ENCODE data around the gene CLDND2. TPM values are rescaled to one million over a fixed set of nuclear protein-coding genes. Genes with fewer than 3 reads are reported as not detected.
A peak's percentile ranks its signal among the peaks of the same experiment; 100 is the strongest.

Gene CLDND2
- total RNA-seq, 1 donor from 2014 or later = not detected

- Histone ChIP-seq H3K27ac (peak overlapping the region in 1 of 2 donors; percentile 83), H3K27me3 (no peaks in the 10 kb centered on the region), H3K9me3 (no peaks in the 10 kb centered on the region), H3K4me1 (peaks cover 11 to 17% of the 10 kb centered on the region in 2 donors), H3K4me3 (peak overlapping the region in 1 of 2 donors; percentile 82), H3K36me3 (no peaks in the 10 kb centered on the region)
- TF ChIP-seq, protein P1, sequence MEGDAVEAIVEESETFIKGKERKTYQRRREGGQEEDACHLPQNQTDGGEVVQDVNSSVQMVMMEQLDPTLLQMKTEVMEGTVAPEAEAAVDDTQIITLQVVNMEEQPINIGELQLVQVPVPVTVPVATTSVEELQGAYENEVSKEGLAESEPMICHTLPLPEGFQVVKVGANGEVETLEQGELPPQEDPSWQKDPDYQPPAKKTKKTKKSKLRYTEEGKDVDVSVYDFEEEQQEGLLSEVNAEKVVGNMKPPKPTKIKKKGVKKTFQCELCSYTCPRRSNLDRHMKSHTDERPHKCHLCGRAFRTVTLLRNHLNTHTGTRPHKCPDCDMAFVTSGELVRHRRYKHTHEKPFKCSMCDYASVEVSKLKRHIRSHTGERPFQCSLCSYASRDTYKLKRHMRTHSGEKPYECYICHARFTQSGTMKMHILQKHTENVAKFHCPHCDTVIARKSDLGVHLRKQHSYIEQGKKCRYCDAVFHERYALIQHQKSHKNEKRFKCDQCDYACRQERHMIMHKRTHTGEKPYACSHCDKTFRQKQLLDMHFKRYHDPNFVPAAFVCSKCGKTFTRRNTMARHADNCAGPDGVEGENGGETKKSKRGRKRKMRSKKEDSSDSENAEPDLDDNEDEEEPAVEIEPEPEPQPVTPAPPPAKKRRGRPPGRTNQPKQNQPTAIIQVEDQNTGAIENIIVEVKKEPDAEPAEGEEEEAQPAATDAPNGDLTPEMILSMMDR (IDR thresholded peaks at IDR 0.05) = no peak
- DNase-seq (ENCODE audit: low spot score in 2 of 2) = no peak
- intact Hi-C loops (cut with DNase I) = loop anchor here (5.0 to 10.0 kb wide), 7 partner anchors 230 to 980 kb away; partner anchors contain the start of genes ASPDH, CTU1, JOSD2 and POLD1
These were observed 4.3 kb downstream of the CLDND2 start for GRCh38 chr19:51364200-51365106.

- Histone ChIP-seq H3K36me3 (no peaks in the 10 kb centered on the region), H3K9me3 (no peaks in the 10 kb centered on the region), H3K27ac (no peak overlapping the region), H3K4me1 (peaks cover 11 to 13% of the 10 kb centered on the region in 2 donors), H3K4me3 (no peak overlapping the region), H3K27me3 (no peaks in the 10 kb centered on the region)
- no peak for DNase-seq (ENCODE audit: low spot score in 2 of 2)
- TF ChIP-seq, protein P1 (IDR thresholded peaks at IDR 0.05) = no peak
- intact Hi-C loops (cut with DNase I) = loop anchor here (10.0 kb wide), 6 partner anchors 234 to 976 kb away; partner anchors contain the start of genes ASPDH, CTU1, JOSD2 and POLD1
These were observed 7.6 kb downstream of the CLDND2 start for GRCh38 chr19:51361239-51361638.

GRCh38 chr19:51359294-51359693, 9.5 kb downstream of the CLDND2 start:
- intact Hi-C loops (cut with DNase I) = no loop called here
- TF ChIP-seq, protein P1 (IDR thresholded peaks at IDR 0.05) = no peak
- DNase-seq (ENCODE audit: low spot score in 2 of 2) = no peak
- no peaks in the 10 kb centered on the region for H3K36me3 ChIP-seq
- no peak overlapping the region for H3K4me3 ChIP-seq
- no peak overlapping the region for H3K27ac ChIP-seq
- H3K27me3 ChIP-seq = no peaks in the 10 kb centered on the region
- H3K9me3 ChIP-seq = no peaks in the 10 kb centered on the region
- peaks cover 5 to 7% of the 10 kb centered on the region in 2 donors for H3K4me1 ChIP-seq

DNA sequence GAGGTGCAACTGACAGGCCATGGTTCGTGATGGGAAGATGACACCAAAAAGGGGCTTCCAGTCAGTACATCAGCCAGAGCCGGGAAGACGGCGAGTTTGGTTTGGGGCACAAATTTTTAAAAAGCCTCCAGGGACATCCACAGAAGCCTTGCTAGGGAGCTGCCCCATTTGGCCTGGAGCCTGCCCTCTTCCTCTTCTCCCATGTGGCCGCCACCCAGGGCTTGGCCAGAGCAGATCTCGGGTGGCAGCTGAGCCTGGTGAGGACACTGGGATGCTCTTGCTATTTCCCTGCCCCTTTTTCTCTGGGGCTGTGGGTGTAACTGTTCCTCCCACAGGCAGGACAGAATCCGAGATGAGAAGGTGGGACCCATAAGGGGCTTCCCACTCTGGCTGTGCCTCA, 10.9 kb downstream of the CLDND2 start:
- Histone ChIP-seq H3K9me3 (no peaks in the 10 kb centered on the region), H3K36me3 (peaks cover 2 to 3% of the 10 kb centered on the region in 2 donors), H3K27me3 (no peaks in the 10 kb centered on the region), H3K4me1 (peaks cover 5% of the 10 kb centered on the region in 2 donors), H3K4me3 (no peak overlapping the region), H3K27ac (no peak overlapping the region)
- TF ChIP-seq, protein P1 (IDR thresholded peaks at IDR 0.05) = no peak
- no peak for DNase-seq (ENCODE audit: low spot score in 2 of 2)
- intact Hi-C loops (cut with DNase I) = no loop called here

DNA sequence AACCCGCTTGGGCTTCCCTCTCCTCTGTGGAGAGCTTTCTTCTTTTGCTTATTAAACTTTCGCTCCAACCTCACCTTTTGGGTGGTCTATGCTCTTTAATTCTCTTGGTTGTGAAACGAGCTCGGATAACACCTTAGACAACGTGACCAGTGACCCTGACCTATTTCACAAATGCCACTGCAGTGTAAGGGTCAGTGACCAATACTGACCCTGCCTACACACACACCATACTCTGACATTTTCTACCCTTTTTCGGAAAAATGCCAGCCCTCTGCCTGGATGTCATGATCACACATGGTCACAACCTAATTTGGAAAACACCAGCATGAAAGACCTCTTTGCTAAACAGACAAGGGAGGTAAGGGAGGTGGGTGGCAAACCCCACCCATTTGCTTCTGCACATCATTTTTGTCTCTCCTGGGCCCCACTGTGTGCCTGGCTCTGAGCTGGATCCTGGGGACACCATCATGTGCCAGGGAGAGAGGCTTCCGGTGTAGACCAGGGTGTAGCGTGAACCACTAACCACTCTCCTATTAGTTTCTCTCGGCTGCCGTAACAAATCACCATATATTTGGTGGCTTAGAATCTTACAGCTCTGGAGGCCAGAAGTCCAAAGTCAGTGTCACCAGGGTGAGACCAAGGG, 12.5 kb downstream of the CLDND2 start:
- Histone ChIP-seq H3K36me3 (peaks cover 9 to 12% of the 10 kb centered on the region in 2 donors), H3K4me3 (no peak overlapping the region), H3K27me3 (no peaks in the 10 kb centered on the region), H3K9me3 (no peaks in the 10 kb centered on the region), H3K27ac (no peak overlapping the region), H3K4me1 (no peaks in the 10 kb centered on the region)
- intact Hi-C loops (cut with DNase I) = no loop called here
- TF ChIP-seq, protein P1 (IDR thresholded peaks at IDR 0.05) = no peak
- DNase-seq (ENCODE audit: low spot score in 2 of 2) = no peak
